GM20431 (cell line): ENCODE measurements around the gene ZSCAN12.
"Not testable (repeated sequence)": the region's sequence is repeated elsewhere in the genome, so short reads cannot be mapped to it uniquely, and the experiment has no call there.

Experiments
- in situ Hi-C: fragments of 300-500 bp; cut with MseI, MboI; formaldehyde crosslinking; loops from one replicate; pipeline ENCODE4 v1.15.0; 2020; ENCODE audit warnings: low sequenced_read_pairs; ENCODE audit not compliant: unreplicated experiment

Gene ZSCAN12

DNA sequence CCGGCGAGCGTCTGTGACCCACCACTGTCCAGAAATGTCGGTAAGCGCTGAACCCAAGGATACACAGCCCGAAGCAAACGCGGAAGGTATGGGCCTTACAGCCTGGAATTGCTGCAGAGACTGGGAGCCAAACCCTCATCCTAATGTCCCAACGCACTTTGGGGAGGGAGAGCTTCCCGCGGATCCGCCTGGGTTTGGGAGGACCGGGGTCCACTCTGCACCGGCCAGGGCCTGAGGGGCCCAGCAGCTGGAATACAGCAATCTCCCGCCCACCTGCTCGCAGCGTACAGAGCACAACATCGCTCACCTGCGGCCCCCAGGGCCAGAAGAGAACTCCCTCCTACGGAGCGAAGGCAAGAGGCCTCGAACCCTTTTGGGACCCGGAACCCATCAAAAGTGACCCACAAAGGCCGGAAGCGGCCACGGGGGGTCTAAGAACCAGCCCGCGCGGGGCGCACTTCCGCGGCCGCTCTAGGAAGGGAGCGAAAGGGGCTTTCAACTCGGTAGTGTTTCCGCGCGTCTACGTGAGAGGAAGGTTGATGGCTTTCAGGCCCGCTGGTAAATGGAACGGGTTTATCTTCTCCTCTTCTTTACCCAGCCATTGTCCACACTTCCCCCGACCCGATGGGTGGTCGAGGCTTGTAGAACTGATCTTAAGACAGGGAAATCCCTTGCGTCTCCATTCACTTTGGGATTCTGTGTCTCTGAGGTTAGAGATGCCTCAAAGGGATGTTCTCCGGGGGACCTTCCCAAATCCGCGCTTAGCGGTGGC is at the start of gene ZSCAN12:
Gene ZSCAN12, minus strand, starts transcription at position 398 of the 772 bp plus-strand sequence. CDS start 1,342 bp downstream, outside the sequence.
- in situ Hi-C loops = no loop called here

DNA sequence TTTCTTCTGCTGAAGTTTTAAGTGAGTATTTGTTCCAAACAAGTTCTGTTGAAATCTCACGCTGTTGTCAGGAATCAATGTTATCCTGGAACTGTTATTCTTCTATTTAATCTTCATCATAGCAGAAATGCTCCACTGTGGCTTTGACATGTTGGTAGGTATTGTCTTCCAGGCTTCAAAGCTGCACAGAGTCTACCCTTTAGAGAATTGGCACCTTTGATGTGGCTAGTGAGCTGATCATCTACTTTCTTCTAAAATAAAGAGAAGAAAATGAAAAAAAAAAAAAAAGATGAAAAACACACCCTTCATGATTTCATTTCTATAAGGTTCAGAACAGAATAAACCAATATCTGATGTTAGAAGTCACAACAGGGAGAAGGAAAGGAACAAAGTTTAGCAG is 49.5 kb upstream of the ZSCAN12 start:
- in situ Hi-C loops = no loop called here

DNA sequence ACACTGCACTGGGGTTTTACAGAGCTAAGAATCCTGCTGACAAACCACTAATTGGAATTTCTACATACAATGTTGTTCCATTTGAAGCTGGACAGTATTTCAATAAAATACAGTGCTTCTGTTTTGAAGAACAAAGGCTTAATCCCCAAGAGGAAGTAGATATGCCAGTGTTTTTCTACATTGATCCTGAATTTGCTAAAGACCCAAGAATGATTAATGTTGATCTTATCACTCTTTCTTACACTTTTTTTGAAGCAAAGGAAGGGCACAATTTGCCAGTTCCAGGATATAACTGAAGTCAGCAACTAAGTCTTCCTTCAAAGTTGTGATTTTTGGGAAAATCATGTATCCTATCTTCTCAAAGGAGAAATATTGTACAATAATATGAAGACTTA is 48.0 kb upstream of the ZSCAN12 start:
- in situ Hi-C loops = not testable (repeated sequence)

DNA sequence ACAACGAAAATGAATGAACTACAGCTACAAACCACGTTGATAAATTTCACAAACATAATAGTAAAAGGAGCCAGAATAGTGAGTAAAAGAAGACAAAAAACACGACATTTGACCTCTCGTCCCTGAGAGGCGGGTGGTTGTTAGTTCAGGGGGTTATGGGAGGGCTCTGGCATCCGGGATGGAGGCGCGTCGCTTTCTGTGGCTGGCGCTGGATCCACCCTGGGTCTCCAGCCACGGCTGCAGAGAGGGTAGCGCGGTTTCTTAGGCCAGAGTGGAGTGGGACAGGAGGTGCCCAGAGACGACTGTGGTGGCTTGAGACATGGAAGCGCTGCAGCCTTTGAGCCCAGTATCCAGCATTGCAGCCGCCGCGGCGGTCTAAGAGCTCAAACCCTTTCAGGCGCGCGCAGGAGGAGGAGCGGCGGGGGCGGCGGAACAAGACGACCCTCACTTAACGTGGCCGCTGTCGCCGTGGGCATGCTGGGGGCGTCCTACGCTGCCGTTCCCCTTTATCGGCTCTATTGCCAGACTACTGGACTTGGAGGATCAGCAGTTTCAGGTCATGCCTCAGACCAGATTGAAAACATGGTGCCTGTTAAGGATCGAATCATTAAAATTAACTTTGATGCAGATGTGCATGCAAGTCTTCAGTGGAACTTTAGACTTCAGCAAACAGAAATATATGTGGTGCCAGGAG is 47.4 kb upstream of the ZSCAN12 start:
- in situ Hi-C loops = no loop called here

DNA sequence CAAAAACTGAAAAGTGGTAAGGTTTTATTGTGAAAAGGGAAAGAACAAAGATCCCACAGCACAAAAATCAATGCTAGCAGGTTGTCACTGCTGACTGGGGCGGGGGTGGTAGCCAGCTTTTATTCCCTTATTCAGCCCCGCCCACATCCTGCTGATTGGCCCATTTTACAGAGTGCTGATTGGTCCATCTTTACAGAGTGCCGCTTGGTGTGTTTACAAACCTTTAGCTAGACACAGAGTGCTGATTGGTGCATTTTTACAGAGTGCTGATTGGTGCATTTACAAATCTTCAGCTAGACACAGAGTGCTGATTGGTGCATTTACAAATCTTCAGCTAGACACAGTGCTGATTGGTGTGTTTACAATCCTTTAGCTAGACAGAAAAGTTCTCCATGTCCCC is 45.2 kb upstream of the ZSCAN12 start:
- in situ Hi-C loops = not testable (repeated sequence)

DNA sequence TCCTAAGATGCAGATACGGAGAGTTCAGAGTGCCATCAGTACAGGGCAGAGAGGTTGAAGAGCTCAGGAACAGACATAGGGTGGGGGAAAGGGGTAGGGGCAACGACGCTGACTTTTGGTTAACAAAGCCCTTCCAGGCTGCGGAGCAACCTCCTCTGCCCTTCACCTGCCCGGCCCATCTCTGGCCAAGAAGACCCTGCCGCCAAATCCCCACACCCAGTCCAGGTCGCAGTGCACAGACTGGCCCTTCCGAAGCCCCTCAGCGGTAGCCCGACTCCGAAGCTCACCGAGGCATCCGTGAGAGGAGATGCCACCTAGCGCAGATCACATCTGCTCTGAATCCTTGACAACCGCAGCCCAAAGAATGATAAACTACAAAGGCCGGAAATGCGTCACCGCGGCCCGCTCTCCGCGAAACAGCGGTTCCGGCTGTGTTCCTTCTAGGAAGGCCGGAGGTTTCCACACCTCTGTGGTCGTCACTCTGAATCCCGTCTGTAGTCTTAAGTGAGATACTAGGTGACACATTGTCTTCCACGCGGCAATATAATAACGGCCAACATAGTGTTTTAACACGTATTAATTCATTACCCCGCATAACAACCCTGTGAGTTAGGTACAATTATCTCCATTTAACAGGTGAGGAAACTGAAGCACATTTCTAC is 43.7 kb upstream of the ZSCAN12 start, which contains the start of gene ZSCAN23:
Gene ZSCAN23, minus strand, starts transcription at position 380 of the 662 bp plus-strand sequence. CDS start 7,225 bp downstream, outside the sequence.
- in situ Hi-C loops = no loop called here

DNA sequence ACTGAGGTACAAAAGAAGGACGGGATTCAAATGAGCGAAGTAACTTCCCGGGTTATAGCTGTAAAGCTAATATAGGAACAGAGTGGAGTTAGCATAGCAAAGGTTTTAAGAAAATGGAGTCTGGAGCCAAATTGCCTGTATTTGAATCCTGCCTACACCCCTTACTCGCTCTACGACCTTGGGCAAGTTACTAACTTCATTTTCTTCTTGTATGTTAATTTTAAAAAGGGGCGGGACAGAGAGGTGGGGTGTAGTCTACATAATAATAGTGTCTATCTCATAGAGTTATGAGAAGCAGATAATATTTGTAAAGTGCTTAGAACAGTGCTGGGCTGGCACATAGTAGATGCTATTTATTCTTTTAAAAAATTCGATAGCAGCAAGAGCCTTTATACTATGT is 43.0 kb upstream of the ZSCAN12 start:
- in situ Hi-C loops = no loop called here

DNA sequence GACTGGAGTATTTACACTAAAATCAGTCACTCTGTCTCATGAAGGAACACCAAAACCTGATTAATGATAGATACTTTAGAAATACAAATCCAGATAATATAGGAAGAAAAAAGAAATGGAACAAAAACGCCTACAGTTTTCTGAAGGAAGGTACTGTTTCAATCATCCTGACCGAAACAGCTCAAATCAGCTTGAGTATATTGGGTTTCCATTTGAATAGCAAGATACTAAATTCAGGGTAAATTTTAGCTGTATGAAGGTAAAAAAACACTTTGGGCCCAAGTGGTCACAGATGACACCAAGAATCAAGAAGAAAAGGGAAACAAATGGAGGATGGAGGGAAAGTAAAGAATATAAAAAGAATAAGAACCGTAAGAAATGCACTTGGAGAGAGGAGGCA is 36.9 kb upstream of the ZSCAN12 start:
- in situ Hi-C loops = no loop called here

DNA sequence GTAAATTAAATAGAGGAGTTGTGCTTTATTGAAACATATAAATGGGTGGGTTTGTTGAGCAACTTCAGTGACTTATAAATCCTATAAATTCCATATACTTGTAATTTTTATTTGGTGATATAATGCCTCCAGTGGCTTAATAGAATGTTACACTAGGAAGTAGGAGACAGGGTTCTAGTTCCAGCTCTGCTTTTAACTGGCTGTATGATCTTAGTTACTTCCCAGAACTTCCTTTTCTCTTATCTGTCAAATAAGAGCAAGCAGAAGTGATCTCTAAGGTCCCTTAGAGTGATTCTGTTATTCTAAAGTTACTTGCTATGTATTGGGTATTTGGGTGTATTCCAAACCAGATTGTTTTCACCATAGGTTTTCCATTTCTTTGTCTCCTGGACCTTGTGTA is 33.6 kb upstream of the ZSCAN12 start:
- in situ Hi-C loops = no loop called here

DNA sequence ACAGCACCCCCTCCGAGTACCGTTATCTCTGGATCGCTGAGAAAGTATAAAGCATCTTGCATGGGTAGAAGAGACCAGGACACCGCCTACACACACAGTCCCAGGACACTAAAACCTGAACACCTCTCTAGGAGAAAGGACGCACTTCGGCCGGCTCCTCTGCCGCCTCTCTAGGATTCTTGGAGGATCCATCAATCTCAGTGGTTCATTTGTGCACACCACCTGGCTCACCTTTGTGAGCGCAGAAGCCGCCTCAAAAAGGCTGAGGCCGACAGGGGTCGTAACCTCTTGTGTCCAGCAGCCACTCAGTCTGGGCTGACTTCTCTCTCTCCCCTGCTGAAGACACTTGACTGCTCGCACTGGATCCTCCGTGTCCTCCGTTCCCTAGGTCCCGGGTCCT is 30.2 kb upstream of the ZSCAN12 start:
- in situ Hi-C loops = no loop called here

DNA sequence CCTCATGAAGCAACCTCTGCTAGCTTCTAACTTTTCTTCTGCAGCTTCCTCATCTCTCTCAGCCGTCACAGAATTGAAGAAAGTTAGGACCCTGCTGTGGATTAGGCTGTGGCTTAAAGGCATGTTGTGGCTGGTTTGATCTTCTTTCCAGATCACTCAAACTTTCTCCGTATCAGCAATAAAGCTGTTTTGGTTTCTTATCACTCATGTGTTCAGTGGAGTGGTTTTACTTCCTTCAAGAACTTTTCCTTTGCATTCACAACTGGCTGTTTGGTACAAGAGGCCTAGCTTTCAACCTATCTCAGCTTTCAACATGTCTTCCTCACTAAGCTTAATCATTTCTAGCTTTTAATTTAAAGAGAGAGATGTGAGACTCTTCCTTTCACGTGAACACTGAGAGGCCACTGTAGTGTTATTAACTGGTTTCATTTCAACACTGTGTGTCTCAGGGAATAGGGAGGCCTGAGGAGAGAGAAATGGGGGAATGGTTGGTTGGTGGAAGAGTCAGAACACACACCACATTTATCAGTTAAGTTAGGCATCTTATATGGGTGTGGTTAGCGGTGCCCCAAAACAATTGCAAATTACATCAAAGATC is 26.5 kb upstream of the ZSCAN12 start:
- in situ Hi-C loops = no loop called here

DNA sequence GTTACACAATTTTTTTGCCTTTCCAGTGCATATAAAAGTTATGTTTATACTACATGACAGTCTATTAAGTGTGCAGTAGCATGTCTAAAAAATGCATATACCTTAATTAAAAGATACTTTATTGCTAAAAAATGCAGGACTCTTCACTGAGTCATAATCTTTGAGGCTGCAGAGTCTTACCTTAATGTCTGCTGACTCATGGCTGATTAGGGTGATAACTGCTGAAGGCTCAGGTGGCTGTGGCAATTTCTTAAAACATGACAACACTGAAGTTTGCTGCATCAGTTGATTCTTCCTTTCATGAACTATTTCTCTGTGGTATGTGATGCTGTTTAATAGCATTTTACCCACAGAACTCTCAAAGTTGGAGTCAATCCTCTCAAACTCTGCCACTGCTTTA is 24.6 kb upstream of the ZSCAN12 start:
- in situ Hi-C loops = no loop called here

DNA sequence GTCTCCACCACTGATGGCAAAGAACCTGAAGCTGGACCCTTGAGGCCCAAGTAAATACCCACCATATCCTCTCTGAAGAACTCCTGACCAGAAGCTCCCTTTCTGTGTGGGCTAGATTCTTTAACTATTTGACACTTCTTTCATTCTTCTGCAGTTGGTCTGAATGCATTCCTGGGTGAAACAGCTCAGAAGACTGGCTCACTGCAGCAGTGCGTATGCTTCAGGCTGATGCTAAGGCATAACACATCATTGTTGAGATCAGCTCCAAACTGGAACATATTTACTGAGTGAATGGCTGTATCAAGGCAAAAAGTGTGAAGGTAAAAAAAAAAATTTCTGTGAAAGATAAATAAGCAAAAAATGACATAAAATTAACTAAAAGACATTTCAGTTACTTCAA is 24.0 kb upstream of the ZSCAN12 start:
- in situ Hi-C loops = no loop called here

DNA sequence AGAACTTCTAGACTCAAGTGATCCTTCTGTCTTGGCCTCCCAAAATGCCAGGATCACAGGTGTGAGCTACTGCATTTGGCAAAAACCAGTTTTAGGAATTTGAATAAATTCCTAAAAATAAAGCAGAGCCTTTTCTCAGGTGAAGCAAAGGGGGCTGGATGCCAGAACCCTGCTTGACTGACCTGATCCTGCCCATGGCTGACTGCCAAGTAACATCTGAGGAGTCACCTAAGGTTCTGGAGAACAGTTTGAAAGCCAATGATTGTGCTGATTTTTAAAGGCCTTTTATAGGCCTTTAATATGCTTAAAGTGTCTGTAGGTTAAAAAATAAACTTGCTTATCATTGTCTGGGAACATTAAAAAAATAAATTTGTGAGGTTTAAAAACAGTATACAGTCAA is 14.1 kb upstream of the ZSCAN12 start:
- in situ Hi-C loops = no loop called here

DNA sequence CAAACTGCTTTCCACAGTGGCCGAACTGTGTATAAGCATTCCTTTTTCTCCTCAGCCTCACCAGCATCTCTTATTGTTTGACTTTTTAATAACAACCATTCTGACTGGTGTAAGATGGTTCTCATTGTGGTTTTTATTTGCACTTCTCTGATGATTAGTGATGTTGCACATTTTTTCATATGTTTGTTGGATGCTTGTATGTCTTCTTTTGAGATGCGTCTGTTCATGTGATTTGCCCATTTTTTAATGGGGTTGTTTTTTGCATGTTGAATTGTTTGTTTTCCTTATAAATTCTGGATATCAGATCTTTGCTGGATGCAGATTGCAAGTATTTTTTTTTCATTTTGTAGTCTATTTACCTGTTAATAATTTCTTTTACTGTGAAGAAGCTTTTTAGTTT is 11.2 kb upstream of the ZSCAN12 start:
- in situ Hi-C loops = no loop called here

DNA sequence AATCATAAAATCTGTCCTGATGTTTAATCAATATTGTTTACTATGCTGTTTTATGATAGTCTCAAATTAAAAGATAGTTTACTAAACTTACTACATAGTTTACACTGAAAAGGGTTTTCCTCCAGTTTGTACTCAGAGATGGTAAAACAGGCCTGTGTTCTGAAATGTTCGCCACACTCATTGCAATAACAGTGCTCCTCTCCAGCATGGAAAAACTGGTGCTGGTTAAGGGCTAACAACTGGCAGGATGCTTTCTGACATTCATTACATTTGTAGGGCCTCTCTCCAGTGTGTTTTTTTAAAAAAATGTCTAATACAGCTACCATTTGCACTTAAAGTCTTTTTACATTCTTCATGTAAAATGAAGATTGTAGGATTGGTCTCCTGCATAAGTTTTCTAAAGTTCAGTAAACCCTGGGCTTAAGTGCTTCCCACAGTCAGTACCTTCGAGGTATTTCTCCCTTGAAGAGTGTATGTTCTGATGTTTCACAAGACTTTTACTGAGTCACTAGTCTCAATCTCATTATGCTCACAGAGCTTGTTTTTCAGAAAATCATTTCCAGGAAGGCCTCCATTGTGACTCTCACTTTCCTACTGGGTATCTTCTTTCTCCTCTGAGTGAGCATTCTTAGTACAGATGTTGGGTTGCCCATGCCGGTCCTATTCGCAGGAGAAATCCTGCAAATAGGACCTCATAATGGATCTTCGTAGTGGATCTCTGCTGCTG is 8.7 kb upstream of the ZSCAN12 start:
- in situ Hi-C loops = no loop called here

DNA sequence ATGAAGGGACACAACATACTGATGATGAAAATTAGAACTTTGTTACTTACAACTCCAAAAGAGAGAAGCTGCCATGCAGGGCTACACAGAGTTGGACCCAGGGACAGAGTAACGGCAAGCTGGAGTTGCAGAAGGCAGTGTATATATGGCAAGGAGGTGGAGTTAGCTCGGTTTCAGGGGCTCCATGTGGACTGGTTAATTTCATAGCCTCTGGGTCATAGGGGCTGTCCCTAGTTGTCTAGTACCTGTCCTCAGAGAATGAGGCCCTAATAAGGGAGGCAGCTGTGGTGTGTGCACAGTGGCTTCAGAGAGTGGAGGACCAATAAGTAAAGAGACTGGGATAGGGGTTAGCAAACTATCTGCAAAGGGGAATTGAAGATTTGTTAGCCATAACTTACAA is 7.9 kb upstream of the ZSCAN12 start:
- in situ Hi-C loops = no loop called here

DNA sequence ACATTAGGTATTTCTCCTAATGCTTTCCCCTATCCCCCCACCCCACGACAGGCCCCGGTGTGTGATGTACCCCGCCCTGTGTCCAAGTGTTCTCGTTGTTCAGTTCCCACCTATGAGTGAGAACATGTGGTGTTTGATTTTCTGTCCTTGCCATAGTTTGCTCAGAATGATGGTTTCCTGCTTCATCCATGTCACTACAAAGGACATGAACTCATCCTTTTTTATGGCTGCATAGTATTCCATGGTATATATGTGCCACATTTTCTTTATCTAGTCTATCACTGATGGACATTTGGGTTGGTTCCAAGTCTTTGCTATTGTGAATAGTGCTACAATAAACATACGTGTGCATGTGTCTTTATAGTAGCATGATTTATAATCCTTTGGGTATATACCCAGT is 4.4 kb upstream of the ZSCAN12 start:
- in situ Hi-C loops = not testable (repeated sequence)

DNA sequence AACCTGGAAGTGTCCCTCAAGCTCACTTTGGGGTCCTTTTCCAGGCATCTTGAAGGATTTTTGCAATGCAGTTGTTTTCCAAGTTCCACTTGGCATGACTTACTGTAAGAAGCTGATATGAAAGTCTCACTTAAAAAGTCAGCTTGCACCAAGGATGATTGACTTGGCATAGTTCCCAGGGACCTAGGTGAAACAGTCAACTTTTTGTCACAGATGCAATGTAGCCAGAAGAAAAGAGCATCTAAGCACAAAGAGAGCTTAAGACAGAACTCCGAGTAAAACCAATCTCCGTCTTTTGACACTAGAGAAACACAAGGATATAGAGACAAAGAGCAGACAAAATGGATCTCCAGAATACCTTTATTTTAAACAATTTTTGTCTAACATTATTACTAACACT is 2.6 kb upstream of the ZSCAN12 start:
- in situ Hi-C loops = no loop called here

DNA sequence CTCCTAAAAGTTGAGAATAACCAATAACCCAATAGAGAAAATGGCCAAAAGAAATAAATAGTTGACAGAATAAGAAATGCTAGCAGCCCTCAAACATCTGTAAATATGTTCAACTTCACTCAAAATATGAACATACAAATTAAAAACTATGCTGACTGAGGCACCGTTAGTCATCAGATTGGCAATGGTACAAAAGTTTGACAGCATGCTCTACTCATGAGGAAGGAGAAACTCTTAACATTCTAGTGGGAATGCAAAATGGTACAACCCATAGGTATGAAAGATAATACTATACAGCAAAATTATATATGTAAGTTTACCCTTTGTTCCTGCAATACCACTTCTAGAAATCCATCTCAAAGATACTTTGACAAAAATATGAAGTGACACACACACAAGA is 1.6 kb upstream of the ZSCAN12 start:
- in situ Hi-C loops = no loop called here
